GM13976 (cell line): ENCODE data around the gene KIF15.

Source experiments
- DNase-seq: peaks from one replicate; pipeline ENCODE4 v3.0.0; 2012; ENCODE audit warnings: low spot score
- CTCF ChIP-seq: IDR thresholded peaks from 2 replicates; pipeline ENCODE4 v1.5.1; 2012; ENCODE audit warnings: borderline replicate concordance, mild to moderate bottlenecking; ENCODE audit not compliant: insufficient read depth; ENCODE audit errors: extremely low read depth, missing control alignments, control extremely low read depth
- in situ Hi-C: fragments of 300-500 bp; cut with MboI; formaldehyde crosslinking; loops from one replicate; pipeline ENCODE4 v1.12.0; 2022; ENCODE audit warnings: low sequenced_read_pairs, mixed read lengths, inconsistent platforms; ENCODE audit not compliant: unreplicated experiment

The KIF15 gene

GRCh38 chr3:44825264-44825925 lies 63.8 kb downstream of the KIF15 start:
- in situ Hi-C loops: no loop called here
- peak; percentile 43 for DNase-seq
- no peak for TF ChIP-seq CTCF

- in situ Hi-C loops: no loop called here
- TF ChIP-seq CTCF: no peak
- DNase-seq: no peak
Measured at GRCh38 chr3:44827196-44827595, 65.6 kb downstream of the KIF15 start.

- no peak for DNase-seq
- no peak for TF ChIP-seq CTCF
- in situ Hi-C loops: no loop called here
Measured at GRCh38 chr3:44831232-44831631, 69.6 kb downstream of the KIF15 start.

GRCh38 chr3:44832032-44832431 lies 70.4 kb downstream of the KIF15 start:
- no peak for TF ChIP-seq CTCF

DNA sequence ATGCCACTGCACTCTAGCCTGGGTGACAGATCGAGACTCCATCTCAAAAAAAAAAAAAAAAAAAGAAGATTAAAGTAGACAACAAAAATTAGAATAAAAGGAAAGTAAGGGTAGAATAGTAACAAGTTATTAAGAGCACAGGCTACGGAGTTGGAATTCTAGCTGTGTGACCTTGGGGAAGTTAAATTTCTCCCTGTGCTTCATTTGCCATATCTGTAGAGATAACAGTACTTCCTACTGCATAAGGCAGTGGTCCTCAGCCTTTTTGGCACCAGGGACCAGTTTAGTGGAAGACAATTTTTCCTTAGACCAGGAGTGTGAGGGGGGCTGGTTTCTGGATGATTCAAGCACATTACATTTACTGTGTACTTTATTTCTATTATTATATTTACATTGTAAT lies 71.4 kb downstream of the KIF15 start:
- TF ChIP-seq CTCF: no peak
- in situ Hi-C loops: no loop called here
- DNase-seq: no peak

More at GRCh38 chr3:44832032-44832431, 70.4 kb downstream of the KIF15 start:
- no peak for DNase-seq
- in situ Hi-C loops: no loop called here

GRCh38 chr3:44833394-44833793 lies 71.8 kb downstream of the KIF15 start:
- in situ Hi-C loops: no loop called here
- TF ChIP-seq CTCF: no peak
- DNase-seq: no peak

DNA sequence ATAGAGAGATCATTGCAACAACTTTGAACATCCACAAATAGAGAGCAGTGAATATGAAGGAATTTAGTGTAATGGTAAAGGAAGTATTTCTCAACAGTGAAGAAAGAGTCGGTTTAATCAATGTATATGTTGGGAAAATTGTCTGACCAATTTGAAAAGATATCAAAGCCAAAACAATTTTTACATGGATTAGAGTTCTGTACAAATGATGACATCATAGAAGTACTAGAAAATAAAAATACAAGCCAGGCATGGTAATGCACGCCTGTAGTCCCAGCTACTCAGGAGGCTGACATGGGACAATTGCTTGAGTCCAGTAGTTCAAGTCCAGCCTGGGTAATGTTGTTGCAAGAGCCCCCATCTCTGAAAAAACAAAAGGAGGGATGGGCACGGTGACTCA lies 74.1 kb downstream of the KIF15 start:
- DNase-seq: no peak
- in situ Hi-C loops: no loop called here
- no peak for TF ChIP-seq CTCF
